Heart left ventricle (tissue), 13 donors: ENCODE measurements around the gene NNAT.

Experiments
- CTCF ChIP-seq, 12 donors: fragments of 200-600 bp; sonication (generic) in 4 of 12; IDR thresholded peaks; one replicate each; pipeline versions ENCODE4 v1.5.0 to v1.8.0; 2018 to 2022; ENCODE audit warnings: antibody characterized with exemption in 12 of 12, mild to moderate bottlenecking in 5 of 12
- POLR2A ChIP-seq, 2 donors: fragments of 450-650 bp; IDR thresholded peaks; one replicate each; pipeline ENCODE4 v1.6.1; 2017; ENCODE audit warnings: antibody characterized with exemption in 2 of 2, mild to moderate bottlenecking in 2 of 2, moderate library complexity in 2 of 2
- donor health status: ischemic (EF 13 %, LVEDD 7.1; RV severe dilation, severe dysfunction).
- donor health status: DM: no; HTN: yes; CAD: no.
- donor health status: DM: no; HTN: no; CAD: no.
- donor health status: ischemic (EF 25% LVEDD 6.9; RV normal size, moderate dysfunction).
- donor health status: ischemic (EF 25% LVEDD 5.7; RV mildly dilated, moderate dysfunction).
- donor health status: ischemic (EF 35%, LVEDD 5.7; RV mildly dilated, moderate dysfunction).
- donor health status: nonischemic (EF 11% LVEDD 7.7; RV severe dilation, severe dysfunction).
- donor health status: DM: yes; HTN: yes; CAD: no.
- donor health status: PGD.
- donor health status: ischemic (EF 29% LVEDD 5.4; RV normal size, mild dysfunction).
- donor health status: nonischemic (EF 23%, LVEDD 6.1; RV moderate dilation, normal function).

- no peak for TF ChIP-seq CTCF (IDR thresholded peaks at IDR 0.05)
- TF ChIP-seq POLR2A (IDR thresholded peaks at IDR 0.05) = no peak
Observed at GRCh38 chr20:37494796-37495195, 26.3 kb upstream of the NNAT start.
